CD4-positive, alpha-beta T cell treated with Interleukin-15 for 4 hours (primary cell): Measurements from ENCODE around the gene TSTD1.
"Not testable (repeated sequence)": the region's sequence is repeated elsewhere in the genome, so short reads cannot be mapped to it uniquely, and the experiment has no call there.

Experiments used
- DNase-seq: peaks from one replicate; pipeline ENCODE4 v3.0.0-alpha.2; 2020; ENCODE audit warnings: low spot score

The TSTD1 gene

GRCh38 chr1:161007369-161007768, 31.4 kb downstream of the TSTD1 start:
- DNase-seq: no peak

GRCh38 chr1:161006563-161006962, 32.2 kb downstream of the TSTD1 start:
- no peak for DNase-seq

- DNase-seq: no peak
Observed at GRCh38 chr1:161001525-161001924, 37.2 kb downstream of the TSTD1 start.

GRCh38 chr1:161000736-161001480, 37.9 kb downstream of the TSTD1 start:
- no peak for DNase-seq

- no peak for DNase-seq
Observed at GRCh38 chr1:160999376-160999775, 39.4 kb downstream of the TSTD1 start.

GRCh38 chr1:160997323-160998038, 41.3 kb downstream of the TSTD1 start:
- peak; percentile 56 for DNase-seq

- DNase-seq: no peak
Observed at GRCh38 chr1:160996178-160996577, 42.6 kb downstream of the TSTD1 start.

- DNase-seq: peak; percentile 18
Observed at GRCh38 chr1:160993544-160994193, 45.1 kb downstream of the TSTD1 start.

- not testable (repeated sequence) for DNase-seq
Observed at GRCh38 chr1:160992036-160992435, 46.7 kb downstream of the TSTD1 start.
